Measurements from ENCODE around the gene ADAMTS2. TPM values are rescaled to one million over a fixed set of nuclear protein-coding genes. Genes with fewer than 3 reads are reported as not detected.

ADAMTS2 gene
- total and polyA plus RNA-seq, 2 of the 4 experiments (the other 2 are of a cell fraction), result 19.0 to 58.8 TPM

- Histone ChIP-seq H2AFZ (replicated peaks; ENCODE audit: low read length, poor library complexity) (no peak overlapping the region), H4K91ac (ENCODE audit: insufficient read depth, low read depth, low read length) (no peak overlapping the region), H3K23ac (ENCODE audit: low read depth, low read length) (no peak overlapping the region), H3K18ac (ENCODE audit: low read depth, low read length) (no peak overlapping the region), H2BK20ac (ENCODE audit: low read depth, low read length) (no peak overlapping the region), H3K56ac (ENCODE audit: extremely low read depth, insufficient read depth, low read length) (no peak overlapping the region), H3K4me1 (ENCODE audit: control insufficient read depth, insufficient read depth, low read length) (no peaks in the 10 kb centered on the region), H2BK5ac (ENCODE audit: low read depth, low read length, poor library complexity, severe bottlenecking) (no peak overlapping the region), H3K27me3 (ENCODE audit: control insufficient read depth, insufficient read depth, low read length) (no peaks in the 10 kb centered on the region), H3K14ac (replicated peaks; ENCODE audit: low read depth, low read length) (no peak overlapping the region), H3K4me2 (ENCODE audit: low read depth, low read length) (no peak overlapping the region), H3K9me3 (ENCODE audit: control insufficient read depth, insufficient read depth, low read length) (peaks cover 39% of the 10 kb centered on the region), H3K4ac (ENCODE audit: low read depth, low read length) (no peak overlapping the region), H3K9ac (ENCODE audit: low read depth, low read length) (no peak overlapping the region), H3K9me1 (ENCODE audit: insufficient read depth, low read length) (no peaks in the 10 kb centered on the region), H4K5ac (ENCODE audit: low read depth, low read length) (no peak overlapping the region), H3K36me3 (ENCODE audit: control insufficient read depth, insufficient read depth, low read length) (peaks cover 10% of the 10 kb centered on the region), H2BK15ac (ENCODE audit: low read depth, low read length) (no peak overlapping the region), H2BK120ac (ENCODE audit: low read depth, low read length) (no peak overlapping the region), H3K4me3 (ENCODE audit: insufficient read depth, low read depth, low read length) (no peak overlapping the region), H3K79me1 (ENCODE audit: low read depth in 1 of 2, low read length in 2 of 2) (no peaks in the 10 kb centered on the region), H2AK9ac (replicated peaks; ENCODE audit: low read depth, low read length, poor library complexity) (no peak overlapping the region), H4K8ac (ENCODE audit: low read depth in 2 of 2, low read length in 2 of 2) (no peak overlapping the region), H4K20me1 (ENCODE audit: insufficient read depth, low read length) (no peaks in the 10 kb centered on the region), H3K27ac (ENCODE audit: insufficient read depth, low read length) (no peak overlapping the region), H2AK5ac (ENCODE audit: low read depth, low read length) (no peak overlapping the region)
- POLR2A ChIA-PET (ENCODE audit: unreplicated experiment), result no interaction called here
- CTCF ChIA-PET, result no interaction called here
- ATAC-seq (ENCODE audit: low read depth), result no peak
- no peak for DNase-seq
- BruUV-seq (replicated peaks), result no TSS peak
- in situ Hi-C loops (cut with MboI; ENCODE audit: low sequenced_read_pairs), result no loop called here
- intact Hi-C loops (cut with micrococcal nuclease), result no loop called here
- TF ChIP-seq USF2 (IDR thresholded peaks at IDR 0.05; ENCODE audit: low read depth, low read length), result no peak
- TF ChIP-seq CHD1 (IDR thresholded peaks at IDR 0.05; ENCODE audit: low read depth, low read length), result no peak
- no peak for TF ChIP-seq MXI1 (IDR thresholded peaks at IDR 0.05; ENCODE audit: borderline replicate concordance, low read depth, low read length)
- no peak for TF ChIP-seq RAD21 (IDR thresholded peaks at IDR 0.05; ENCODE audit: low read length)
- TF ChIP-seq ELK1 (IDR thresholded peaks at IDR 0.05; ENCODE audit: borderline replicate concordance, low read depth, low read length), result no peak
- no peak for TF ChIP-seq CTCF (conservative IDR thresholded peaks at IDR 0.05; ENCODE audit: low read depth, low read length)
- no peak for TF ChIP-seq MAZ (IDR thresholded peaks at IDR 0.05; ENCODE audit: borderline replicate concordance, low read depth, low read length)
- no peak for TF ChIP-seq RFX5 (IDR thresholded peaks at IDR 0.05; ENCODE audit: low read depth, low read length)
- TF ChIP-seq RCOR1 (IDR thresholded peaks at IDR 0.05; ENCODE audit: insufficient replicate concordance, low read length), result no peak
- no peak for TF ChIP-seq SMC3 (IDR thresholded peaks at IDR 0.05; ENCODE audit: low read depth, low read length)
- TF ChIP-seq BHLHE40 (IDR thresholded peaks at IDR 0.05; ENCODE audit: low read depth, low read length), result no peak
- no peak for TF ChIP-seq NFE2L2 (IDR thresholded peaks at IDR 0.05; ENCODE audit: low read depth, low read length)
- no peak for TF ChIP-seq MAFK (IDR thresholded peaks at IDR 0.05; ENCODE audit: low read depth, low read length)
- TF ChIP-seq POLR2A (IDR thresholded peaks at IDR 0.05; ENCODE audit: low read depth, low read length), result no peak
- TF ChIP-seq FOS (IDR thresholded peaks at IDR 0.05; ENCODE audit: low read depth, low read length), result no peak
- no CpG with 5 or more reads among the region's 5 CpGs for WGBS, 2 experiments (ENCODE audit: extremely low coverage in 2 of 2, insufficient read length in 1 of 2)
- dilution Hi-C loops (cut with HindIII; ENCODE audit: low sequenced_read_pairs, unreplicated experiment), result no loop called here
Measured at GRCh38 chr5:179115307-179115706, 230.0 kb downstream of the ADAMTS2 start.
